ENCODE measurements around the gene CDC45.

Gene CDC45

DNA sequence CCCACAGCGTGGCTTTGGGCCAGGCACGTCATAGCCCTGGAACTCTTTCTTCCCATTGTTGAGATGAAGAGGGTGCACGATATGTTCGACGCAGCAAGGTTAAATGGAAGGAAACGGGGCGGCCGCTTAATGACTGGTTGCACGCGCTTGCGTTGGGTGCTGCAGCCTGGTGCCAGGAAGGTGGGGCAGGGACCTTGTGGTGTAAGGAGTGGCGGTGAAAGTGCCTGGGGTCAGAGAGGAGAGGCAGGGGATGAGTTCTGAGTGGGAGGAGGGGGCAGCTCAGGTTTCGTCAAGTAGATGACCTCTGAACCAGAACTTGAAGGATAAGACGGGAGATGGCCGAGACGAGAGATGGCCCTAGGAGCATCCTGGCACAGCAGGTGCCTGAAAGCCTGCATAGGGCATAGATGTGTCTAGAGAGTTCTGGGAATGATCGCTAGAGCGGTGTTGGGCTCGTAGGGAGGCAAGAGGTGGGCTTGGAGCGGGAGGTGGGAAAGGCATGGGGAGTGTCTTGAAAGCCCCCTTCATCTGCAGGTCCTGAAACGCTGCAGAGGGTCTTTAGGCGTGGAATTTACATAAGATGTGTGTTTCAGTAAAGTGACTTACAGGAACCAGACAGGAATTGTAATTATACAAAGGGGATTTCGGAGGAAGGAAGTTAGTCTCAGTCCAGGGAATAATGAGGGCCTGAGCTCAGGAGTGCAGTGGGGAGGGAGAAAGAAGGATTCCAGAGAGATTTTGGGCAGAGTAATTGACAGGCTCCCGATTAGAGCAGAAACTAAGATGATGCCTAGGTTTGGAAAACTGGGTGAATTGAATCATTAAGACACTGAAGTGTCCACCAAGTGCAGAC lies 87.7 kb downstream of the CDC45 start:
- no peak for DNase-seq

DNA sequence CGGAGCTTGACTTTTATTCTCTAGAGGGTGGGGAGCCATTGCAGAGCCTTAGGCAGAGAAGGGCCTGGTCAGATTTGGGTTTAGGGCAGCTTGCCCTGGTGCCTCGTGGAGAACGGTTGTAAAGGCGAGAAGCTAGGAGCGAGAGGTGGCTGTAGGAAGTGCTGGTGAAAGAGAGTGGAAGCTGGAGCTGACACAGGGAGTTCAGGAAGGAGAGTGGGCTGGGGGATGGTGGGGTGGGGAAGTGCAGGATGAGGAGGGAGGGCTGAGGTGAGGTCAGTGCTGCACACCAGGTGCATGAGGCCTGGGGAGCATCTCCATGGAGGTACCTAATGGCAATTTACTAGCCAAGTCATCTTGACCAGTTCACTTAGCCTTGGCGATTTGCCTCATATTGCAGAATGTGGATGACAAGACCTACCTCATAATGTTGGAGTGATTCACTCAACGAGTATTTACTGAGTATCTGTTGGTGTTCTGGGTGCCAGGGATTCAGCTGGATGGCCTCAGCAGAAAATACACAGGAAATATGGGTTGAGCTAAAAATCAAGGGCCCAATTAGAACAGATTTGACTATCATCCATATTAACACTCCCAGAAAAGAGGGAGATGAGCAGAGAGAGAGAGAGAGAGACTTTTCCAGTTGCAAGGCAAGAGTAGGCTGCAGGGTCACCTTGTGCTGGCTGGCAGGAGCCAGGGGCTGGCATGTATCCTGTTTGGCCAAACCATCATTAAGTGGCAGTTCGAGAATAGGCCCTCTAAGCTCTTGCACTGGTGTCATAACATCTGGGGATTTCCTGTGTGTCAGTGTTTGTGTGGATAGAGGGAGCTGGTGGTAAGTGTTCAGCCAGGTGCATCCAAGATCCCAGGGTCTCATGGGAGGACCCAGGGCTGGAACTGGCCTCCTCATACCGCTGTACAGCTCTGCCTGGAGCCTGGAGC lies 88.9 kb downstream of the CDC45 start:
- DNase-seq, result no peak

DNA sequence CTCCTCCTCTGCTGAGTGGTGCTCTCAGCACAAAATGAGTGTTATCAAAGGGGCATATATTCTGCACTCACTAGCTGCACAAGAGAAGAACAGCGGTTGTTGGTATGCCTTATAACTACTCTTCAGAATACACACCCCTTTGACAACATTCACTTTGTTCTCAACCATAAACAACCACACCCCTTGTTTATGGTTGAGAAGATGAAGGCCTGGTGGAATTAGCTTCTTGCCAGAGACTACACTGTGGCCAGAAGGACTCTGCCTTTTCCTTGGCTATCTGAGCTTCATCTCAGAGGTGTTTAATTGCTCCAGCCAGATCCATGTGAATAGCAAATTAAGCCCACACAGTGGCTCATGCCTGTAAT lies 89.5 kb downstream of the CDC45 start:
- DNase-seq, result no peak

DNA sequence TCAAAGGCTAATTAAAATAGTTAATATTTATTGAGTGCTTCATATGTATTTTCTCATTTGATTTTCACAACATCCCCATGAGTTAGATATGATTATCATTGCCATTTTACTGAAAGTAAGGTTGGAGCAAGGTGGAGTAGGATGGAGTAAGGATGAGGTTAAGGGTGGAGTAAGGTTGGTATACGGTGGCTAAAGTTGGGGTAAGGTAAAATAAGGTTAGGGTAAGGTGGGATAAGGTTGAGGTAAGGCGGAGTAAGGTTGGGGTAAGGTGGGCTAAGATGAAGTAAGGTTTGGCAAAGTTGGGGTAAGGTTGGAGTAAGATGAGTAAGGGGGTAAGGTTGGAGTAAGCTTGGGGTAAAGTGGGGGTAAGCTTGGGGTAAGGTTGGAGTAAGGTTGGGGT lies 90.3 kb downstream of the CDC45 start:
- no peak for DNase-seq

All from inflammatory macrophage treated with lipopolysaccharide for 1 hour (primary cell).